Bladder microvascular endothelial cell (primary cell): ENCODE data around the gene ABCC8. TPM values are rescaled to one million over a fixed set of nuclear protein-coding genes. Genes with fewer than 3 reads are reported as not detected.

Source experiments
- total RNA-seq: library from RNA; depleted of rRNA; stranded (reverse); fragments of >200 nt; gene quantifications from 2 replicates; pipeline ENCODE4 v1.2.3, GENCODE V29; 2014

ABCC8 gene
- not detected in 2 replicates for total RNA-seq

GRCh38 chr11:17476317-17477083 lies at the start of gene ABCC8:
Gene ABCC8, minus strand, starts transcription at chr11:17476845. Its CDS starts 69 bp downstream, at chr11:17476776.

GRCh38 chr11:17388609-17389210 lies 87.9 kb downstream of the ABCC8 start, which contains the start of gene KCNJ11:
Gene KCNJ11, minus strand, starts transcription at chr11:17388659. Its CDS starts 568 bp downstream, at chr11:17388091.

GRCh38 chr11:17351510-17352176 lies 125.0 kb downstream of the ABCC8 start, which contains the start of gene NCR3LG1:
Gene NCR3LG1, plus strand, starts transcription at chr11:17351800. Its CDS starts 170 bp downstream, at chr11:17351970.

Other genes with a start within 250 kb of the ABCC8 start
- gene NUCB2, start 200.1 kb downstream of the ABCC8 start, total RNA-seq = 55.0 and 61.2 TPM in 2 replicates
- gene NCR3LG1, start 125.0 kb downstream of the ABCC8 start, total RNA-seq = 1.1 and 2.1 TPM in 2 replicates
- 0.25 and 0.32 TPM in 2 replicates for gene KCNJ11, start 88.2 kb downstream of the ABCC8 start, total RNA-seq
- gene USH1C, start 67.6 kb upstream of the ABCC8 start, total RNA-seq = not detected in 2 replicates
- gene OTOG, start 70.4 kb upstream of the ABCC8 start, total RNA-seq = not detected in 2 replicates
- not detected in 2 replicates for gene MYOD1, start 242.7 kb upstream of the ABCC8 start, total RNA-seq